ENCODE results near the gene CYSTM1. TPM values are rescaled to one million over a fixed set of nuclear protein-coding genes. Genes with fewer than 3 reads are reported as not detected.

CYSTM1 gene
- total and polyA plus RNA-seq, 8 donors = 28.4 to 90.4 (median 35.1) TPM

- no peaks in the 10 kb centered on the region for H3K27me3 ChIP-seq
- ATAC-seq = no peak
- intact Hi-C loops (cut with DNase I) = no loop called here
- peak overlapping the region; percentile 70 to 74 for H3K27ac ChIP-seq
- no peak for DNase-seq
- H3K4me3 ChIP-seq = no peak overlapping the region
- peaks cover 0 to 11% of the 10 kb centered on the region in 2 donors for H3K36me3 ChIP-seq
- no peak for TF ChIP-seq CTCF (IDR thresholded peaks at IDR 0.05)
- peaks cover 9 to 39% of the 10 kb centered on the region in 2 donors for H3K4me1 ChIP-seq
- H3K9me3 ChIP-seq = no peaks in the 10 kb centered on the region
Observed at GRCh38 chr5:140262221-140262620, 87.2 kb downstream of the CYSTM1 start.

- no peak for ATAC-seq
- no peaks in the 10 kb centered on the region for H3K27me3 ChIP-seq
- no peaks in the 10 kb centered on the region for H3K9me3 ChIP-seq
- intact Hi-C loops (cut with DNase I) = no loop called here
- TF ChIP-seq CTCF (IDR thresholded peaks at IDR 0.05) = no peak
- H3K27ac ChIP-seq = no peak overlapping the region
- H3K4me1 ChIP-seq = peaks cover 9 to 42% of the 10 kb centered on the region in 2 donors
- no peak overlapping the region for H3K4me3 ChIP-seq
- peaks cover 0 to 6% of the 10 kb centered on the region in 2 donors for H3K36me3 ChIP-seq
- DNase-seq = no peak
Observed at GRCh38 chr5:140262839-140263238, 87.9 kb downstream of the CYSTM1 start.

GRCh38 chr5:140265845-140266244 is 90.9 kb downstream of the CYSTM1 start:
- H3K27me3 ChIP-seq = no peaks in the 10 kb centered on the region
- no peak for TF ChIP-seq CTCF (IDR thresholded peaks at IDR 0.05)
- H3K9me3 ChIP-seq = no peaks in the 10 kb centered on the region
- DNase-seq (no peak), ATAC-seq (no peak)
- intact Hi-C loops (cut with DNase I) = no loop called here
- H3K4me3 ChIP-seq = no peak overlapping the region
- H3K27ac ChIP-seq = no peak overlapping the region
- peaks cover 9 to 32% of the 10 kb centered on the region in 2 donors for H3K4me1 ChIP-seq
- no peaks in the 10 kb centered on the region for H3K36me3 ChIP-seq

- Histone ChIP-seq H3K27ac (no peak overlapping the region), H3K9me3 (no peaks in the 10 kb centered on the region), H3K27me3 (no peaks in the 10 kb centered on the region), H3K36me3 (no peaks in the 10 kb centered on the region), H3K4me1 (peaks cover 8 to 24% of the 10 kb centered on the region in 2 donors), H3K4me3 (no peak overlapping the region)
- no peak for TF ChIP-seq CTCF (IDR thresholded peaks at IDR 0.05)
- ATAC-seq = no peak
- DNase-seq = no peak
- intact Hi-C loops (cut with DNase I) = no loop called here
Observed at GRCh38 chr5:140266471-140267200, 91.6 kb downstream of the CYSTM1 start.

GRCh38 chr5:140267201-140267540 is 92.2 kb downstream of the CYSTM1 start:
- Histone ChIP-seq H3K4me1 (peaks cover 3 to 19% of the 10 kb centered on the region in 2 donors), H3K36me3 (no peaks in the 10 kb centered on the region), H3K27ac (peak overlapping the region in 1 of 2 donors; percentile 30), H3K9me3 (no peaks in the 10 kb centered on the region), H3K4me3 (no peak overlapping the region), H3K27me3 (no peaks in the 10 kb centered on the region)
- DNase-seq = no peak
- intact Hi-C loops (cut with DNase I) = no loop called here
- no peak for TF ChIP-seq CTCF (IDR thresholded peaks at IDR 0.05)
- ATAC-seq = no peak

All from left lung (tissue), 10 donors.